ENCODE measurements around the gene TMEM18.
A peak's percentile ranks its signal among the peaks of the same experiment; 100 is the strongest.
"Not testable (repeated sequence)": the region's sequence is repeated elsewhere in the genome, so short reads cannot be mapped to it uniquely, and the experiment has no call there.

Gene TMEM18

GRCh38 chr2:677056-677958 is at the start of gene TMEM18:
TSS of gene TMEM18 (minus strand) at chr2:677406. CDS start at chr2:677345, 61 bp downstream.
- DNase-seq (ENCODE audit: low spot score), result peak; percentile 97

- no peak for DNase-seq (ENCODE audit: low spot score)
These were observed 49.0 kb upstream of the TMEM18 start for GRCh38 chr2:726169-726568.

GRCh38 chr2:725468-725867 is 48.3 kb upstream of the TMEM18 start:
- DNase-seq (ENCODE audit: low spot score), result no peak

GRCh38 chr2:723761-724160 is 46.6 kb upstream of the TMEM18 start:
- DNase-seq (ENCODE audit: low spot score), result no peak

- no peak for DNase-seq (ENCODE audit: low spot score)
These were observed 43.6 kb upstream of the TMEM18 start for GRCh38 chr2:720842-721241.

GRCh38 chr2:719734-720133 is 42.5 kb upstream of the TMEM18 start:
- DNase-seq (ENCODE audit: low spot score), result no peak

- no peak for DNase-seq (ENCODE audit: low spot score)
These were observed 42.0 kb upstream of the TMEM18 start for GRCh38 chr2:719191-719590.

GRCh38 chr2:717661-718060 is 40.5 kb upstream of the TMEM18 start:
- DNase-seq (ENCODE audit: low spot score), result no peak

GRCh38 chr2:715854-716560 is 38.8 kb upstream of the TMEM18 start:
- DNase-seq (ENCODE audit: low spot score), result no peak

- no peak for DNase-seq (ENCODE audit: low spot score)
These were observed 37.8 kb upstream of the TMEM18 start for GRCh38 chr2:715038-715437.

GRCh38 chr2:714005-714741 is 37.0 kb upstream of the TMEM18 start:
- DNase-seq (ENCODE audit: low spot score), result peak; percentile 16

- DNase-seq (ENCODE audit: low spot score), result no peak
These were observed 33.9 kb upstream of the TMEM18 start for GRCh38 chr2:710867-711665.

GRCh38 chr2:709138-709765 is 32.0 kb upstream of the TMEM18 start:
- DNase-seq (ENCODE audit: low spot score), result no peak

GRCh38 chr2:708667-709066 is 31.5 kb upstream of the TMEM18 start:
- no peak for DNase-seq (ENCODE audit: low spot score)

GRCh38 chr2:705971-706511 is 28.8 kb upstream of the TMEM18 start:
- DNase-seq (ENCODE audit: low spot score), result no peak

- DNase-seq (ENCODE audit: low spot score), result not testable (repeated sequence)
These were observed 25.6 kb upstream of the TMEM18 start for GRCh38 chr2:702765-703164.

GRCh38 chr2:696999-697627 is 19.9 kb upstream of the TMEM18 start:
- DNase-seq (ENCODE audit: low spot score), result no peak

GRCh38 chr2:696463-696862 is 19.3 kb upstream of the TMEM18 start:
- DNase-seq (ENCODE audit: low spot score), result no peak

GRCh38 chr2:694906-695510 is 17.8 kb upstream of the TMEM18 start:
- no peak for DNase-seq (ENCODE audit: low spot score)

- no peak for DNase-seq (ENCODE audit: low spot score)
These were observed 17.0 kb upstream of the TMEM18 start for GRCh38 chr2:694174-694573.

Data from CD4-positive, alpha-beta T cell treated with Interleukin-2 at 100 ng/mL for 4 hours (primary cell).